IMR-90 (cell line): ENCODE results near the gene CDC42BPG. TPM values are rescaled to one million over a fixed set of nuclear protein-coding genes. Genes with fewer than 3 reads are reported as not detected.
A peak's percentile ranks its signal among the peaks of the same experiment; 100 is the strongest.

Source experiments
- ATAC-seq: fragments of 200-7000 bp; cut with Tn5 transposase; 2 replicates; pipeline ENCODE4 v1.9.1; 2020; ENCODE audit warnings: low read depth, mild to moderate bottlenecking, moderate library complexity
- BruUV-seq: library from RNA; stranded (reverse); fragments of 400-500 nt; replicated peaks from 2 replicates; lab custom pipeline; 2021; lab: Mats Ljungman, UMichigan
- CTCF ChIA-PET: fragments of 300-600 bp; formaldehyde crosslinking; extraction: SDS; loops from one replicate; lab custom pipeline; 2021; ENCODE audit warnings: antibody characterized with exemption; lab: Yijun Ruan, JAX
- POLR2A ChIA-PET: fragments of 300-600 bp; sonication (Branson Sonifier 250); formaldehyde crosslinking; loops from one replicate; lab custom pipeline; 2022; ENCODE audit warnings: antibody characterized with exemption; ENCODE audit not compliant: unreplicated experiment; lab: Charles Lee
- DNase-seq: peaks from one replicate; pipeline ENCODE4 v3.0.0; 2013
- H2AFZ ChIP-seq: replicated peaks from 2 replicates; pipeline ENCODE3; 2013; ENCODE audit warnings: low read length, mild to moderate bottlenecking; ENCODE audit not compliant: poor library complexity
- H2AK5ac ChIP-seq: 2 replicates; pipeline ENCODE4 v1.6.1; 2013; ENCODE audit warnings: low read depth, low read length, inconsistent platforms
- H2AK9ac ChIP-seq: replicated peaks from 2 replicates; pipeline ENCODE3; 2013; ENCODE audit warnings: mild to moderate bottlenecking, low read depth, low read length, moderate library complexity; ENCODE audit not compliant: poor library complexity
- H2BK120ac ChIP-seq: 2 replicates; pipeline ENCODE4 v1.6.1; 2013; ENCODE audit warnings: low read depth, low read length, inconsistent platforms
- H2BK15ac ChIP-seq: 3 replicates; pipeline ENCODE4 v1.6.1; 2013; ENCODE audit warnings: low read depth, low read length, inconsistent platforms
- H2BK20ac ChIP-seq: 2 replicates; pipeline ENCODE4 v1.6.1; 2013; ENCODE audit warnings: low read depth, mild to moderate bottlenecking, inconsistent platforms, low read length, moderate library complexity
- H2BK5ac ChIP-seq: 2 replicates; pipeline ENCODE4 v1.6.1; 2013; ENCODE audit warnings: mild to moderate bottlenecking, low read depth, low read length, inconsistent platforms; ENCODE audit not compliant: poor library complexity, severe bottlenecking
- H3K14ac ChIP-seq: replicated peaks from 2 replicates; pipeline ENCODE4 v1.6.1; 2013; ENCODE audit warnings: low read depth, low read length, inconsistent platforms
- H3K18ac ChIP-seq: 2 replicates; pipeline ENCODE4 v1.6.1; 2013; ENCODE audit warnings: low read depth, low read length, control low read depth
- H3K23ac ChIP-seq: 2 replicates; pipeline ENCODE4 v1.6.1; 2013; ENCODE audit warnings: low read depth, low read length, inconsistent platforms
- H3K27ac ChIP-seq: 2 replicates; pipeline ENCODE4 v1.5.1; 2013; ENCODE audit warnings: mild to moderate bottlenecking, control low read depth, low read length; ENCODE audit not compliant: insufficient read depth
- H3K27me3 ChIP-seq: 2 replicates; pipeline ENCODE4 v1.6.1; 2013; ENCODE audit warnings: low read length; ENCODE audit not compliant: control insufficient read depth, insufficient read depth
- H3K36me3 ChIP-seq: 2 replicates; pipeline ENCODE4 v1.6.1; 2013; ENCODE audit warnings: low read length, mixed read lengths; ENCODE audit not compliant: control insufficient read depth, insufficient read depth
- H3K4ac ChIP-seq: 2 replicates; pipeline ENCODE4 v1.6.1; 2013; ENCODE audit warnings: low read depth, low read length, inconsistent platforms
- H3K4me1 ChIP-seq: 2 replicates; pipeline ENCODE4 v1.6.1; 2013; ENCODE audit warnings: low read length, mixed read lengths; ENCODE audit not compliant: control insufficient read depth, insufficient read depth
- H3K4me2 ChIP-seq: 2 replicates; pipeline ENCODE4 v1.6.1; 2013; ENCODE audit warnings: low read depth, mild to moderate bottlenecking, control low read depth, low read length, moderate library complexity
- H3K4me3 ChIP-seq: 2 replicates; pipeline ENCODE4 v1.5.1; 2013; ENCODE audit warnings: low read depth, mild to moderate bottlenecking, control low read depth, low read length, moderate library complexity; ENCODE audit not compliant: insufficient read depth
- H3K56ac ChIP-seq: 2 replicates; pipeline ENCODE4 v1.6.1; 2013; ENCODE audit warnings: low read length, inconsistent platforms; ENCODE audit not compliant: insufficient read depth; ENCODE audit errors: extremely low read depth
- H3K79me1 ChIP-seq, 2 experiments: 2 replicates each; pipeline ENCODE4 v1.6.1; 2013; ENCODE audit warnings: low read length in 2 of 2, inconsistent platforms in 1 of 2, low read depth in 1 of 2
- H3K9ac ChIP-seq: 2 replicates; pipeline ENCODE4 v1.6.1; 2013; ENCODE audit warnings: low read depth, low read length, control low read depth
- H3K9me1 ChIP-seq: 2 replicates; pipeline ENCODE4 v1.6.1; 2013; ENCODE audit warnings: low read length, inconsistent platforms; ENCODE audit not compliant: insufficient read depth
- H3K9me3 ChIP-seq: 2 replicates; pipeline ENCODE4 v1.6.1; 2013; ENCODE audit warnings: low read length; ENCODE audit not compliant: control insufficient read depth, insufficient read depth
- H4K20me1 ChIP-seq: 2 replicates; pipeline ENCODE4 v1.6.1; 2013; ENCODE audit warnings: low read length, inconsistent platforms; ENCODE audit not compliant: insufficient read depth
- H4K5ac ChIP-seq: 2 replicates; pipeline ENCODE4 v1.6.1; 2013; ENCODE audit warnings: mild to moderate bottlenecking, low read depth, low read length, control low read depth
- H4K8ac ChIP-seq, 2 experiments: 2 replicates each; pipeline ENCODE4 v1.6.1; 2013; ENCODE audit warnings: low read depth in 2 of 2, low read length in 2 of 2, control low read depth in 1 of 2, inconsistent platforms in 1 of 2
- H4K91ac ChIP-seq: 2 replicates; pipeline ENCODE4 v1.6.1; 2013; ENCODE audit warnings: low read depth, low read length, inconsistent platforms; ENCODE audit not compliant: insufficient read depth
- SMC3 ChIP-seq: fragments of 150-350 bp; IDR thresholded peaks from 2 replicates; pipeline ENCODE4 v1.6.1; 2016; ENCODE audit warnings: low read depth, mild to moderate bottlenecking, antibody characterized with exemption, low read length, moderate library complexity
- WGBS, 2 experiments: methylation state at CpG; one replicate each; pipeline versions ENCODE4 v1.1.5 to v1.1.7; 2013; ENCODE audit warnings: missing lambda C conversion rate in 2 of 2; ENCODE audit not compliant: insufficient read length in 1 of 2; ENCODE audit errors: extremely low coverage in 2 of 2; 5-methylcytosine and 5-hydroxymethylcytosine counted together
- dilution Hi-C: fragments of 300-500 bp; cut with HindIII; formaldehyde crosslinking; loops from one replicate; pipeline ENCODE4 v1.14.3; 2018; ENCODE audit warnings: low sequenced_read_pairs; ENCODE audit not compliant: unreplicated experiment
- in situ Hi-C: fragments of 300-500 bp; cut with MboI; formaldehyde crosslinking; loops from 3 replicates; pipeline ENCODE4 v1.14.3; 2019; ENCODE audit warnings: low sequenced_read_pairs, inconsistent platforms, mixed read lengths
- intact Hi-C: fragments of 100-400 bp; cut with micrococcal nuclease; formaldehyde crosslinking; loops from 2 replicates; pipeline ENCODE4 v1.10.0; 2022
- polyA plus RNA-seq, 3 experiments: library from polyadenylated mRNA; depleted of rRNA; stranded (reverse); fragments of >200 nt; gene quantifications; 2 replicates each; pipeline ENCODE4 v1.2.3, GENCODE V29; 2012; ENCODE audit warnings: low replicate concordance in 1 of 3
- total RNA-seq: library from RNA; depleted of rRNA; stranded (reverse); fragments of >200 nt; gene quantifications from 2 replicates; pipeline ENCODE4 v1.2.3, GENCODE V29; 2012
- TF ChIP-seq, protein P1 (sequence below): fragments of 150-350 bp; IDR thresholded peaks from 2 replicates; pipeline ENCODE4 v1.6.1; 2017; ENCODE audit warnings: mild to moderate bottlenecking, antibody characterized with exemption, low read length, low read depth
- TF ChIP-seq, protein P2 (sequence below): conservative IDR thresholded peaks from 2 replicates; pipeline ENCODE4 v1.5.1; 2012; ENCODE audit warnings: mild to moderate bottlenecking, low read depth, low read length, improper control_type of control experiment

Gene CDC42BPG
- total and polyA plus RNA-seq, 2 of the 4 experiments (the other 2 are of a cell fraction) = under 0.01 to 0.12 TPM

DNA sequence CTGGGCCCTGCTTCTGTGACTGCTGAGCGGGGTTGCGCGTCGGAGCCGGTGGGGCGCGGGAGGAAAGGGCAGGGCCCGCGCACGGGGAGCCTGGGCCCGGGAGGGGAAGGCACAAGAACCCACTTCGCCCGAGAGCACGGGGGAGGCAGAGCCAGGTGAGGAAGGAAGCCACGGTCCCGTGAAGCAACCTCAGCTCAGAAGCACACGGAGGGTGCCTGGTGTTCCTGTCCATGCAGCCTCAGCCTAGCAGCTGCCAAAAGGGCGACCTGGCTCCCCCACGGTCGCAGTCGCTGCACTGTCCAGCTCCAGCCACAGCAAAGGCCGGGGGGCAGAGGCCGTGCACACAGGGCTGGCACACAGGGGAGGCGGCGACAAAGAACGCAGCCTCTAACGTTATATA, 9.3 kb upstream of the CDC42BPG start:
- Histone ChIP-seq H4K5ac (no peak overlapping the region), H4K8ac (no peak overlapping the region; a peak in 1 of 4 replicates), H2BK20ac (0 out of 2 replicates have a peak overlapping the region, but pooled peaks have one; percentile 93), H3K79me1 (peaks cover 24 to 78% of the 10 kb centered on the region in 2 experiments), H2AK5ac (peak overlapping the region; percentile 100), H3K27me3 (no peaks in the 10 kb centered on the region), H2BK5ac (peak overlapping the region; percentile 27), H3K56ac (no peak overlapping the region), H3K9ac (no peak overlapping the region), H2BK120ac (0 out of 2 replicates have a peak overlapping the region, but pooled peaks have one; percentile 32), H4K91ac (no peak overlapping the region), H3K18ac (no peak overlapping the region), H4K20me1 (peaks cover 5% of the 10 kb centered on the region; the same call in 1 of the 2 replicates), H2AK9ac (no peak overlapping the region), H2AFZ (no peak overlapping the region), H3K4me3 (no peak overlapping the region), H3K4me2 (no peak overlapping the region), H3K4me1 (peaks cover 38% of the 10 kb centered on the region), H3K4ac (peak overlapping the region; percentile 43), H3K36me3 (peaks cover 39% of the 10 kb centered on the region), H2BK15ac (no peak overlapping the region), H3K9me3 (no peaks in the 10 kb centered on the region), H3K14ac (no peak overlapping the region), H3K27ac (peak overlapping the region; percentile 16; the same call in 1 of the 2 replicates), H3K23ac (no peak overlapping the region), H3K9me1 (peaks cover 25% of the 10 kb centered on the region)
- TF ChIP-seq, protein P1, sequence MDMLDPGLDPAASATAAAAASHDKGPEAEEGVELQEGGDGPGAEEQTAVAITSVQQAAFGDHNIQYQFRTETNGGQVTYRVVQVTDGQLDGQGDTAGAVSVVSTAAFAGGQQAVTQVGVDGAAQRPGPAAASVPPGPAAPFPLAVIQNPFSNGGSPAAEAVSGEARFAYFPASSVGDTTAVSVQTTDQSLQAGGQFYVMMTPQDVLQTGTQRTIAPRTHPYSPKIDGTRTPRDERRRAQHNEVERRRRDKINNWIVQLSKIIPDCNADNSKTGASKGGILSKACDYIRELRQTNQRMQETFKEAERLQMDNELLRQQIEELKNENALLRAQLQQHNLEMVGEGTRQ = no peak
- no peak for TF ChIP-seq SMC3
- TF ChIP-seq, protein P2, sequence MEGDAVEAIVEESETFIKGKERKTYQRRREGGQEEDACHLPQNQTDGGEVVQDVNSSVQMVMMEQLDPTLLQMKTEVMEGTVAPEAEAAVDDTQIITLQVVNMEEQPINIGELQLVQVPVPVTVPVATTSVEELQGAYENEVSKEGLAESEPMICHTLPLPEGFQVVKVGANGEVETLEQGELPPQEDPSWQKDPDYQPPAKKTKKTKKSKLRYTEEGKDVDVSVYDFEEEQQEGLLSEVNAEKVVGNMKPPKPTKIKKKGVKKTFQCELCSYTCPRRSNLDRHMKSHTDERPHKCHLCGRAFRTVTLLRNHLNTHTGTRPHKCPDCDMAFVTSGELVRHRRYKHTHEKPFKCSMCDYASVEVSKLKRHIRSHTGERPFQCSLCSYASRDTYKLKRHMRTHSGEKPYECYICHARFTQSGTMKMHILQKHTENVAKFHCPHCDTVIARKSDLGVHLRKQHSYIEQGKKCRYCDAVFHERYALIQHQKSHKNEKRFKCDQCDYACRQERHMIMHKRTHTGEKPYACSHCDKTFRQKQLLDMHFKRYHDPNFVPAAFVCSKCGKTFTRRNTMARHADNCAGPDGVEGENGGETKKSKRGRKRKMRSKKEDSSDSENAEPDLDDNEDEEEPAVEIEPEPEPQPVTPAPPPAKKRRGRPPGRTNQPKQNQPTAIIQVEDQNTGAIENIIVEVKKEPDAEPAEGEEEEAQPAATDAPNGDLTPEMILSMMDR = no peak
- DNase-seq = no peak
- no peak for ATAC-seq
- in situ Hi-C loops = no loop called here
- 91% methylated on average over 15 of the region's 27 CpGs; no CpG with 5 or more reads in 1 of the 2 experiments for WGBS, 2 experiments
- ChIA-PET POLR2A (no interaction called here), CTCF (no interaction called here)
- intact Hi-C loops = loop anchor here (2.0 kb wide), 1 partner anchor 63 kb away; the partner anchor contains the start of gene ATG2A
- dilution Hi-C loops = no loop called here
- no TSS peak for BruUV-seq
